Renal cortical epithelial cell (primary cell): Measurements from ENCODE around the gene SYNGR3. TPM values are rescaled to one million over a fixed set of nuclear protein-coding genes. Genes with fewer than 3 reads are reported as not detected.

Source experiments
- DNase-seq: peaks from one replicate; pipeline ENCODE4 v3.0.0-alpha.2; 2011; ENCODE audit warnings: low read depth
- total RNA-seq: library from RNA; depleted of rRNA; stranded (reverse); fragments of >200 nt; gene quantifications from 2 replicates; pipeline ENCODE4 v1.2.3, GENCODE V29; 2014

The SYNGR3 gene
- total RNA-seq, 1 donor from 2014 or later: 2.0 TPM

DNA sequence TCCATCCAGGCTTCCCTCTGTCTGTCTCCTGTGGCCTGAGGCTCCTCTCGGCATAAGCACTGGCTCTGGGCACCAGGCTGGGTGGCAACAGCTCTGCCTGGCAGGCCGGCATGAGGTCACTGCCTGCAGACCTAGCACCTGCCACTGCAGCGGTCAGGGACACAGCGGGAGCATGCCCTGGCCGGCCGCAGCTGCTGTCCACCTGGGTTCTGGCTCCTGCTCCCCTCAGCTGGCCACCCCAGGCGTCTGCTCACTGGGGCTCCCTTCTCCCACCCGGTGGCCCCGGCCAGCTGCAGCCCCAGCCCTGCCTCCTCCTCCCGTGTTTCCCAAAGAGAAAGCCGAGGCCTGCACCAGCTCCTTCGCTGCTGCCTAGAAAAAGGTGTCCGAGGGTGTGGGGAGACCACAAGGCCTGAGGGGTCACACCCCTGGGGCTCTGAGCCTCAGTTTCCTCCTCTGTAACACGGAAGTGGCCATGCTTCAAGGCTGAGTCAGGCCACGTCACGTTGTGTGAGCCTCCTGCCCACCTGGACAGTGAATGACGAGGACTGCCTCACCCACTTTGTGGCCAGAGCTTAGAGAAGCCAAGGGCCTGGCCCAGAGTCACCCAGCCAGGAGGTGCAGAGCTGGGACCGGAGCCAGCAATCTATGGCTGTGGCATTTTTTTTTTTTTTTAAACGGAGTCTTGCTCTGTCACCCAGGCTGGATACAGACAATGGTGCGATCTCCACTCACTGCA is 51.2 kb downstream of the SYNGR3 start:
- DNase-seq: peak; percentile 40

DNA sequence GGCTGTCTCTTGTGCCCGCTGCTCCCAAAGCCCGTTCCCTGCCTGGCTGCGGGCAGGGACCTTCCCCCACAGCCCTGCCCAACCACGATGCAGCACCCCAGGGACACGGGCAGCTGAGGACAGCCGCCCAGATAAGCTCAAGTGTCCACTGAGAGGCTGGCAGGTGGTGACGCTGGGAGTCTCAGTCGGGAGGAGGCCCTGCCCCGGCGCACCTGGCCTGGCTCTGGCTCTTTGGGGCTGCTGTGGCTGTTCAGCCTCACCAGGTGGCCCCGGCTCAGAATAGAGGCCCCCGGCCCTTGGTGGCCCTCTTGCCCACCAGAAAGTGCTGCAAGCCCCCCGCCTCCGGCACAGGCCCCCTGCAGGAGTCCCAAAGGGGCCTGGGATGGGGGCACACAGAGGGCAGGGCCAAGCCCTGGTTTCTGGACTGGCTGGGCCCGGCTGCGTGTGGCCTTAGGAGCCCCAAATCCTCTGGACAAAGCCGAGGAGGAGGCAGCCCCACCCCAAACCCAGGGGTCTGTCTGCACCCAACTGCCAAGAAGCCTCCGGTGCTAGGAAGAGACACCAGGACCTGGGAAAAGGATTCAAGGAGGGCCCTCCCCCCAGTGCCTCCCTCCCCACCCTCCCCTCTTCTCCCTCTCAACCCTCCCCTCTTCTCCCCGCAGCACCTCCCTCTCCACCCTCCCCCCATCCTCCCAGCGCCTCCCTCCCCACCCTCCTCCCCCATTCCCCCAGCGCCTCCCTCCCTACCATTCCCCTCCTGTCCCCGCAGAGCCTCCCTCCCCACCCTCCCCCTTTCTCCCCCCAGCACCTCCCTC is 52.6 kb downstream of the SYNGR3 start:
- DNase-seq: no peak

DNA sequence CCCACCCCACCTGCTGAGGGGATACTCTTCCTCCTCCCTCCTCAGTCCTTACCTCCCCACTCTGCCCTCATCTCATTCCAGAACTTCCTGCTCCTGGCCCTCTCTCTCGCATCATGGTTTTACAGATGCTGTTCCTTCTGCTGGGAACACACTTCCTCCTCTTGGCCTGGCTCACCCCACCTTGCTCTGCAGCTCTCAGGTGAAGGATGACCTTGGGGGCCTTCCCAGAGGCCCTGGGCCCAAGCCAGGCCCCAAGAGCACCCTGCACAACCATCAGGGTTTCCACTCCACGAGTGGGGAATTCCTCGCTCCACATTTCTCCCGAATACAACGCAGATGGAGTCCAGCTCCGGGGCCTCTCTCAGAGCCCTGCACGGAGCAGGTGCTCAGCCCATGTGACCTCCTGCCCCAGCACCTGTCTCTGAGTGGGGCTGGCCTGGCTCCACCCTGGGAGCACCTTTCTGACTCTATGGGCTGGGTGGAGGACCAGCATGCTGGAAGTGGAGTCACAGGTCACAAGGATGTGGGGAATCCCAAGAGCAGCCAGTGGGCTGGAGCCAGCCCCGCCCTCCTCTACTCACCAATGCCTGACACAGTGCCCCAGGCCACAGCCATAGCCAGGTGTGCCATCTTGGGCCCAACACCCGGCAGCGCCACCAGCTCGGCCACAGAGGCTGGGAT is 53.4 kb downstream of the SYNGR3 start:
- peak; percentile 16 for DNase-seq

Other genes starting within 250 kb of the SYNGR3 start
- 38.9 and 84.0 TPM in 2 replicates for gene NME3, start 218.4 kb upstream of the SYNGR3 start, total RNA-seq
- gene EME2, start 217.2 kb upstream of the SYNGR3 start, total RNA-seq: 12.2 and 13.1 TPM in 2 replicates
- gene MRPS34, start 216.8 kb upstream of the SYNGR3 start, total RNA-seq: 41.6 and 68.4 TPM in 2 replicates
- 53.2 and 60.8 TPM in 2 replicates for gene SPSB3, start 207.4 kb upstream of the SYNGR3 start, total RNA-seq
- gene NUBP2, start 207.0 kb upstream of the SYNGR3 start, total RNA-seq: 58.2 and 85.3 TPM in 2 replicates
- 0.05 TPM in 1 of 2 replicates, not detected in the other for gene IGFALS, start 196.3 kb upstream of the SYNGR3 start, total RNA-seq
- gene HAGH, start 163.1 kb upstream of the SYNGR3 start, total RNA-seq: 63.9 and 102 TPM in 2 replicates
- 84.9 and 109 TPM in 2 replicates for gene FAHD1, start 162.8 kb upstream of the SYNGR3 start, total RNA-seq
- 0.15 and 2.6 TPM in 2 replicates for gene MEIOB, start 117.8 kb upstream of the SYNGR3 start, total RNA-seq
- gene HS3ST6, start 71.6 kb upstream of the SYNGR3 start, total RNA-seq: not detected in 2 replicates
- 9.6 and 10.8 TPM in 2 replicates for gene MSRB1, start 46.8 kb upstream of the SYNGR3 start, total RNA-seq
- not detected in 2 replicates for gene RPL3L, start 35.3 kb upstream of the SYNGR3 start, total RNA-seq
- 119 and 138 TPM in 2 replicates for gene NDUFB10, start 30.4 kb upstream of the SYNGR3 start, total RNA-seq
- 865 and 1,076 TPM in 2 replicates for gene RPS2, start 25.1 kb upstream of the SYNGR3 start, total RNA-seq
- gene RNF151, start 23.1 kb upstream of the SYNGR3 start, total RNA-seq: not detected in 2 replicates
- gene TBL3, start 17.9 kb upstream of the SYNGR3 start, total RNA-seq: 46.2 and 46.3 TPM in 2 replicates
- gene NOXO1, start 8.5 kb upstream of the SYNGR3 start, total RNA-seq: 0.87 TPM in 1 of 2 replicates, not detected in the other
- 8.7 and 10.1 TPM in 2 replicates for gene GFER, start 5.8 kb upstream of the SYNGR3 start, total RNA-seq
- gene ZNF598, start 19.9 kb downstream of the SYNGR3 start, total RNA-seq: 10.1 and 22.4 TPM in 2 replicates
- gene NPW, start 29.8 kb downstream of the SYNGR3 start, total RNA-seq: 0.10 TPM in 1 of 2 replicates, not detected in the other
- gene NHERF2, start 36.9 kb downstream of the SYNGR3 start, total RNA-seq: 3.5 and 6.3 TPM in 2 replicates
- gene NTHL1, start 57.9 kb downstream of the SYNGR3 start, total RNA-seq: 11.4 and 24.5 TPM in 2 replicates
- gene TSC2, start 58.0 kb downstream of the SYNGR3 start, total RNA-seq: 24.5 and 63.6 TPM in 2 replicates
- gene PKD1, start 145.9 kb downstream of the SYNGR3 start, total RNA-seq: 17.4 and 98.0 TPM in 2 replicates
- 0.69 and 0.70 TPM in 2 replicates for gene RAB26, start 158.7 kb downstream of the SYNGR3 start, total RNA-seq
- 41.8 and 66.1 TPM in 2 replicates for gene TRAF7, start 165.8 kb downstream of the SYNGR3 start, total RNA-seq
- gene CASKIN1, start 206.6 kb downstream of the SYNGR3 start, total RNA-seq: under 0.01 and 0.15 TPM in 2 replicates
- gene MLST8, start 215.5 kb downstream of the SYNGR3 start, total RNA-seq: 16.7 and 22.2 TPM in 2 replicates
- 0.17 and 1.7 TPM in 2 replicates for gene BRICD5, start 220.9 kb downstream of the SYNGR3 start, total RNA-seq
- 9.7 and 29.9 TPM in 2 replicates for gene PGP, start 224.9 kb downstream of the SYNGR3 start, total RNA-seq
- gene E4F1, start 233.6 kb downstream of the SYNGR3 start, total RNA-seq: 29.7 and 32.7 TPM in 2 replicates
- gene DNASE1L2, start 246.5 kb downstream of the SYNGR3 start, total RNA-seq: 0.17 and 1.1 TPM in 2 replicates